ENCODE results near the gene CACNG5.

CACNG5 gene, protein sequence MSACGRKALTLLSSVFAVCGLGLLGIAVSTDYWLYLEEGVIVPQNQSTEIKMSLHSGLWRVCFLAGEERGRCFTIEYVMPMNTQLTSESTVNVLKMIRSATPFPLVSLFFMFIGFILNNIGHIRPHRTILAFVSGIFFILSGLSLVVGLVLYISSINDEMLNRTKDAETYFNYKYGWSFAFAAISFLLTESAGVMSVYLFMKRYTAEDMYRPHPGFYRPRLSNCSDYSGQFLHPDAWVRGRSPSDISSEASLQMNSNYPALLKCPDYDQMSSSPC

DNA sequence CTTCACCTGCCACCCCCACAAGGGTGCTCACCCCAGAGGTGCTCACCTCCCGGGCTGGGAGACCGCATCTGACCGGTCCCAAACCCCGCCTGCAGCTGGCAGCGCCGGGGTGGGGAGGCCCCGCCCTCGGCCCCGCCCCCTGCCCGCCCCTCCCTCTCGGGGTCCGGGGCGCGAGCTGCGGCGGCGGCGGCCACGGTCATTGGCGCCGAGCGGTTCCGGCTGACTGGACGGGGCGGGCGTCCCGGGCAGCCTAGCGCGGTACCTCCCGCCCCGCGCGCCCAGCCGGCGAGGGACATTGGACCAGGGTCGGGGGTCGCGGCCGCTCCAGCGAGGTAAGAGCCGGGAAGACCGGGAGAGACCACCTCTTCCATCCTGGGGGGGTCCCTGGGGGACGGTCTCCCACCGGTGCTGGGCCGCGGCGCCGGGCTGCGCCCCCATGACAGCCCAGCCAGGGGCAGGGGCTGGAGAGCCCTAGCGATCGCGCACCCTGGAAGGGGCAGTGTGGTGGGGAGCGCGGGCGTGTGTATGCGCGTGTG lies at the start of gene CACNG5:
TSS of gene CACNG5 (plus strand) at position 199 of the 536 bp plus-strand sequence. CDS start 42,216 bp downstream, outside the sequence.
- DNase-seq = no peak

DNA sequence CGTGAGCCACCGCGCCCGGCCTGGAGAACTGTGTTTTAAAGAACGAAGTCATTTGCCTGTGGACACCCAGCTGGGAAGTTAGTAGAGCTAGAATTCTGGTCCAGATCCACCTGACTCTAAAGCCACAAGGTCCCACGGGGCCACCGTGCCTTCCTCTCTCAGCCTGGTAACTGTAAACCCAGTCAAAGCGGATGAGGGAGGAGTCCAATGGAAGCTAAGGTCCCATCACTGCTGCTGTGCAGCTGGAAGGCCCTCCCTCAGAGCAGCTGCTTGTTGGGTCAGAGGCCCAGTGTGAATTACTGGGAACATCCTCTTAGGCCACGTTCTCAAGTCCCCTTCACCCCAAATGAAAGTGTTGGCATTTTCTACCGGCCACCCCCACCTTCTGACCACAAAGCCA lies 48.8 kb upstream of the CACNG5 start:
- no peak for DNase-seq

DNA sequence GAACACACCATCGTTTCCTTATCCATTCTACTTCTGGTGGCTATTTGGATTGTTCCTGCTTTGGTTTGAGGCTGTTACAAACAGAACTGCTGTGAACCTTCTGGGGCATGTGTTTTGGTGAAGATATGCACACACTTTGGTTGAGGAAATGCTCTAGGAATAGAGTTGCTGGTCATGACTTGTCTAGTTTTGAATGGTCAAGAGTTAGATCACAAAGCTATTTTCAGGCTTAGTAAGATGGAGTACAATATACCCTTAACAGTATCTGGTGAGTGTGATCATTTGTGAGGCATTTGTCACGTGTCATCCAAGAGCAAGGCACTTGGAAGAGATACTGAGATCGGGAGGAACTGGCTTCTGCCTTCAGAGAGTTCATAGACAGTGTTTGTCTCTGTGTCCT lies 47.0 kb upstream of the CACNG5 start:
- no peak for DNase-seq

DNA sequence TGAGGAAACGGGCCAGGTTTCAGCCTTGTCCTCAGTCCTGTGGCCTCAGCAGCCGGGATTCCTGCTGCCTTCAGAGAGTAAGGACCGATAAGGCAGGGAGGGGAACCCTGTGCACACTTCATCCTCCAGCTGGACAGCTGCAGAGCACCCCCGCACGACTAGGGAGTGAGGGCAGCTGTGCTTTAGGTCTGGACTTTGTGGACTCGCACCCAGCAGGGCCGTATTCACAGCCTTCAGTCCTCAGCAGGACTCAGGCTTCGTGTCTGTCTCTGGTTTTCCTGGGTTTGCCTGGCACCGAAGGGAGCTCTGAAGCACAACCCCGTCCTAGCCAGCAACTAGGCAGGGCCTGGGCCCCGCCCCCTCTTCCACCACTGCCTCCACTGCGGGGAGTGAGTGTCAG lies 45.8 kb upstream of the CACNG5 start:
- DNase-seq = no peak

DNA sequence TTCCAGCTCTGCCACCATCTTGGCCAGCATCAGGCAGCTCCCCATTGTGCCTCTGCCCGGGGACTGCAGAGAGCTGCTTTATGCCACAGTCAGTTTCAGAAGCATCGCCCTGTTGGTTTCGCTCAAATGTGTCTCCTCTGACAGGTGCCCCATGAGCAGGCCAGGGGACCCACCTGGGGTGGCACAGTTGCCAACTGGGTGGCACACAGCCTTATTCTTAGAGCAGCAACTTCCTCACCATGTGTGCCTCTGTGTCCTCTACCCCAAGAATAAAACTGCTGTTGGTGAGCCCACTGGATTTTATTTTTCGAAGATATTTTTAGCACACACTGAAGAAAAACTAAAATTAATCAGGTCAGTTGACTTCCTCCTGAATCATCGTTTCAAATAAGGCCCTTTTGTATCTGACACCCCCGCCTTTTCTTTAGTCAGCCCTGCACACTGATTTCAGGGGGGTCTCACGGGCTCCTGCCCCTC lies 44.9 kb upstream of the CACNG5 start:
- no peak for DNase-seq

DNA sequence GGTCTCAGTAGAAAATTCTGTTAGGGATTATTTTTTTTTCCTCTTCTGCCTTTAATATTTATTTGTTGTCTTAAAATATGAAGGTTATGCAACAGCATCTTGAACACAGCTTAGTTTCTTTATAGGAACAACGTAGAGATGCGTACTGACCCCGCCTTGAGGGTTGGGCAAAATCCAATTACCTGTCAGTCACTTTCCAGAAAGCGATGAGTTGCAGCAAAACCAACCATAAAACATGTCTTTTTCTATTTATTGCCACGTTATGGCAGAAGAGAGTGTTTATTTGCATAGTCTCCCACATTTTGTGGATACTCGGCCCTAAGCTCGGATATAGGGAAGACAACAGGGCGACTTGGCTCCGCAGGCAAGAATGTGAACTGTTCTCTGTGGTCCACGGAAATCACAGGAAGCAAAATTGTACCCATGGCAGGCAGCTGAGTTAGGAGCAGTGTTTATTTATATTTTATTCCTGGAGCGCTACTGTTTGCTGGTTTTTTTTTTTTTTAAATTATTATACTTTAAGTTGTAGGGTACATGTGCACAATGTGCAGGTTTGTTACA lies 44.3 kb upstream of the CACNG5 start:
- DNase-seq = no peak

DNA sequence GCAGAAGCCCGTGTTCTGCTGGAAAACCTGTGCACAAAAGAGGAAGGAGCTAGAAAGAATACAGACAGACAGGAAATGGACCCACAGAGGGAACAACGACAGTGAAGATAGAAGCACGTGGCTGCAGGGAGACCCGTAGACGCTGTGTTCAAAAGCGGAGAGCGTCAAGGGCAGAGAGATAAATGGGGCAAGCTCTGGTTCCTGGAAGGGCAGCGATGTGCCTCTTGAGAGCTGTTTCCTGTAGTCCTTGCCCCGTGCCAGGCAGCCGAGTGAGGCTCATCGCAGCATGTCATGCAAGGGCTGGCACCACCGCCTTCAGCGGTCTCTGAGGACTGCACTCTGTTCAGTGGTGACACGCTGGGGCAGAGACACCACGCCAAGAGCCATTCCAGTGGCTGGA lies 43.6 kb upstream of the CACNG5 start:
- DNase-seq = no peak

DNA sequence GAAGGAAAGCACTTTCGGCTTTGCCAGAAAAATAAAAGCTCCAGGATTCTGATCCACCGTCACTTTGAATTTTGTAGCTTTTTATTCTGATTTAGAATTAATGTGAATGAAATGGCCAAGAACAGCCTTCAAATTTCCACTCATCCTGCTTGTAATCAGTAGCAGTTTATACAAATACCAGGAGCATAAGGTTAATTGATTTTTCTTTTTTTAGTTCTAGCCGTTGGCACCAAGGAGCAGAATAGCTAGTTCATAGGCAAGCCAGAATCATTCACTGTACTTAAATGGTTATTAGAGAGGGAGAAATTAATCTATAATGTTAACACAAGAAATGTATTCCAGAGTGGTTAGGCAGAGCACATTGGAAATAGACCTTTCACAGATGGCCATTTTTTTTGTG lies 41.1 kb upstream of the CACNG5 start:
- DNase-seq = no peak

DNA sequence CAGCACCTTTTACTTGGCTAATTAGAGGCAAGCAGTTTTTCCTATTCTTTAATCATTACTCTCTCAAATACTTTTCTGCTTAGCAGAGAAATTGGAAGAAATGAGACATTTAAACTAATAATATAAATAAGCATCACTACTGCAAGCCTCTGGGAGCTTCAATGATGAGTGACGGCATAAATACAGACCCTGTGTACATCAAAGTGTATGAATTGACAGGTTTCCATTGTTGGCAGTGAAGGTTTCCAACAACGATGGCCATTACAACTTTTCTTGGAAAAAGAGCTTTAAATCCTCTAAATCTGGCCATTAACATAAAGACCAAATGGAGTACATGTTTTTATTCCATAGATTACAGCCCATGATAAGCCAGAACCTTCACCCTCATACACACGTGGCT lies 39.4 kb upstream of the CACNG5 start:
- no peak for DNase-seq

DNA sequence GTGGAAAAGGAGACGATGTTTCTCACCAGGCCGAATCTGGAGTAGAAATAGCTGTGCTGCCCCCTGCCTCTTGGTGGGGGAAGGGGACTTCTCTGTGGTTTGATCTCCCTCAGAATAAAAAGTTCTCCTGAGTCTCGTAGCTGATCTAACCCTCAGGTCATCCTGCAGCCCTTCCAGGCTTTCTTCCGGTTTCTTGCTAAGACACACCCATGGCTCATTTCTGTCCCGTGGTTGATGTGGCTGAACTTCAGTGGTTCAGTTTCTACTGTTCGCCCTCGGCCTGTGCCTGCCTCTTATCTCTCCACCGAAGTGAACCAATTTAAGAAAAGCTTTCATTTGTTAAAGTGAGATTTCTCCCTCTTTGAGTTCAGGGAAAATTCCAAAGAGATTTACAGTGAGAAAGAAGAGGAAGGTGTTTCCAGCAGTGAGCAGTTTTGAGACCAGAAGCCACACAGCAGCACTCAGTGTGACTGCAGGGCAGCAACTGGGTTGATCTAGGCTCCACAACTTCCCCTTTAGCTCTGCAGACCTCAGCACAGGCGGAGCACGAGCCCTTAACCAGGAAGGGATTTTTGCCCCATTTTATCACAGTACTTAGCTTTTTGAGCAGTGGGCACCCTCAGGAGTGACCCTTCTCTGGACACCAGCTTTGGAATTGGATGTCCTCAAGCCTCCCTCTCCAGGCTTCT lies 34.9 kb upstream of the CACNG5 start:
- no peak for DNase-seq

DNA sequence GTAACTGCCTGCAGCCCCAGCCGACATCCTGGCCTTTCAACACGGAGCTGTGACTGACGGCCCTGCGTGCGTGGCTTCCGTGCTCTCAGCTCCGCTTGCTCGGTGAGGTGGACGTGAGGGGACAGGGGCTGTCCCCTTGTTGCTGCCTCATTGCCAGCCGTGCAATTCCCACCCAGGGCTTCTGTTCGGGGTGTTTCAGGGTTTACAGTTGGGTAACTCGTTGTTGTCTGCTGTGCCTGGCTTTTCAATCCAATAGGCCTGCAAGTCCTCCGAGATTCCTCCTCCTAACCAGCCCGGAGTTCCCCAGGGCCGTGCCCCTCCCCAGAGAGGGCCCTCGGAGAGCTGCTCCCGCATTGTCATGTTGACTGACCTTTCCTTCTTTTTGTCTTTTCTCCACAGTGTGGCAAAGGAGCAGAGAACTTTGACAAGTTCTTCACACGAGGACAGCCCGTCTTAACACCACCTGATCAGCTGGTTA lies 31.4 kb upstream of the CACNG5 start:
- no peak for DNase-seq

DNA sequence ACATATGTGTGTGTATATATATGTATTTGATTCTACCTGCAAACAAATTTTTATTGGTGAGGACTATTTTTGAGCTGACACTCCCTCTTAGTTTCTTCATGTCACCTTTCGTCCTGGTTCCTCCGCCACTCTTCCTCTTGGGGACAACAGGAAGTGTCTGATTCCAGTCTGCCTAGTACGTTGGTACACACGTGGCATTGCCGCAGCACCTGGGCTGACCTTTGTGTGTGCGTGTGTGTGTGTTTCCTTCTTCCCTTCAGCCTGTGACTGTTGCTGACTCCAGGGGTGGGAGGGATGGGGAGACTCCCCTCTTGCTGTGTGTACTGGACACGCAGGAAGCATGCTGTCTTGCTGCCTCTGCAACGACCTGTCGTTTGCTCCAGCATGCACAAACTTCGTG lies 29.4 kb upstream of the CACNG5 start:
- DNase-seq = no peak

DNA sequence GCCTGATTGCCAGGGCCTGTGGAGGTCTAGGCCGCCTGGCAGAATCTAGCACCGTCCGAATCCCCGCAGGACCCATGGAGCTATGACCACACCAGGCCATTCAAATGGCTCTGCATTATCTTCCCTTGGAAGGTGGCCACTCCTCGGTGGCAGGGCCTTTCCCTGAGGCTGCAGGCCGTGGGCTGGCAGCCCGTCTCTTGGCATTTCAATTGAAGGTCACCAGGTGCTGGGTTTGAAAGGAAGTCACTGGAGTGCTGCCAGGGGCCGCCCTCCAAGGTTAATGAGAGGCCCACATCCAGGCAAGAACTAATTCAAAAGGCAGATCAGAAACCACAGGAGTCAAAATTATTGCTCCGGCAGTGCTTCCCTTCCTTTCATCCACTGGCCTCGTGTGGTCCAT lies 27.7 kb upstream of the CACNG5 start:
- no peak for DNase-seq

DNA sequence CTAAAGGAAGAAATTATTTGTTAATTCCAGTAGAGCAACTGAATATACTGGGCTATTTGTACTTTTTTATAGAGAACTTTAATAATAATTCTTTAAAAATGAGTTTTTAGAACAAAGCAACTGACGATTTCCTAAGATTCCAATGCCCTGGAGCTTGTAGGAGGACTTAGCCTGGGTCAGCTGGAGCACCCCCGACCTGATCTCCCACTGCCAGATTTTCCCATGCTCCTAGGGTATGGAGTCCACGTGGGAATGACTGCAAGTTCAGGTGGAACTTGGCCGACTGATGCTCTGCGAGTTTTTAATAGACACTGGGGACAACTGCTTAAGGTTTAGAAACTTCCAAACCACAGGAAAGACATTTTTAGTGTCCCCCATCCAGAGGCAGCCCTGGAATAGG lies 25.5 kb upstream of the CACNG5 start:
- no peak for DNase-seq

DNA sequence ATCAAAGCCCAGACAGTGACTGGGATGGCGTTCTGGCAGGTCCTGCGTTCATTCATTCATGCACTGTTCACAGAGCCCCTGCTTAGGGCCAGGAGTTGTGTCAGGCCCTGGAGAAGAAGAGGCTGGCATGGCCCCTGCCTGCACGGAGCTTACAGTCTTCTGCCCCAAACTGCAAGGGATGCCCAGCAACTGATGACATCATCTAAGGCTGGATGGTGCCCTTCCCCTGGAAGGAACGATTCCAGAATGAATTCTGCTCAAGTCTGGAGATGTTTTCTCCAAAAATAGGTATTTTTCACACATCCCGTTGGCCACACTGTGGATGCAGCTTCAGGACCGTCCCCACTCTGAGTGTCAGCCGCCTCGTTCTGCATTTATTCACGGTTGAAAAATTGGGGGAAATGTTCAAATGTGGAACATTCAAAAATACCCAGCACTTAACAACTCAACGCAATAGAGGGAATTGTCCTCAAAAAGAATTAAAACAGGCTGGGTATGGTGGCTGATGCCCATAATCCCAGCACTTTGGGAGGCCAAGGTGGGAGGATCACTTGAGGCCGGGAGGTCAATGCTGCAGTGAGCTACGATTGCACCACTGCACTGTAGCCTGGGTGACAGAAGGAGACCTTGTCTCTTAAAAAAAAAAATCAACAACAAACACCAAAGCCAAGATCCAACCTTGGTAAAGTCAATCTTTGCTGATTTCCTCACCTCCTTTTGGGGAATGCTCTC lies 23.8 kb upstream of the CACNG5 start:
- no peak for DNase-seq

DNA sequence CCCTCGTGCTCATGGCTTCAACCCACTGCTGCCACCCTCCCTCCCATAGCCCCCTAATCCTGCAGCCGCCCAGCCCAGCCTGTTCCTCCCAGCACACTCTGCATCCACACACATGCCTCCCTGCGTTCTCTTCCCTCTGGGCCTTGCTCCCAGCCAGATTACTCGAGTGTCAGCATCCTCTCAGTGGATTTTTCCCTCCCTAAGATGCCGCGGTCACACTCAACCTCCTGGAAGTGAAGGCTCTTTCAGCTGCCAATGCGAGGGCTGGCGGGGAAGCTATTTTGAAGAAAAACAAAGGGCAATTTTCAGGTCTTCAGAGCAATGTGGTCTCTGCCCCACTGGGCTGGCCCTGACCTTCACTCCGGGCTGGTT lies 23.2 kb upstream of the CACNG5 start:
- no peak for DNase-seq

DNA sequence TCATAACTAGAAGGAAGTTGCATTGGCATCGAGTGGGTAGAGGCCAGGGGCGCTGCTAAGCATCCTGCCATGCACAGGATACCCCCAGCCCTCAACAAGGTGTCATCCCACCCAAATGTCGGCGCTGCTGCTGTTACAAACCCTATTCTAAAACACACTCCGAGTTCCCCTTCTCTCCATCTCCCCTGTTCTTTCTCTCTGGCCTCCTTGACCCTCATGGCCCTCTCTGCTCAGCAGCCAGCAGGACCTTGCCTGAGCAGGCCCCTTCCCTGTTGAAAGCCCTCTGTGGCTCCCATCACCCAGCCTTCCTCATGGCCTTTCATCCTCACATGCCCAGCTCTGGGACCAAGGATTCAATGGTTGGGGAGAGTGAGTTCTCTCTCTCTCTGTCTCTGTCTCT lies 22.3 kb upstream of the CACNG5 start:
- DNase-seq = no peak

DNA sequence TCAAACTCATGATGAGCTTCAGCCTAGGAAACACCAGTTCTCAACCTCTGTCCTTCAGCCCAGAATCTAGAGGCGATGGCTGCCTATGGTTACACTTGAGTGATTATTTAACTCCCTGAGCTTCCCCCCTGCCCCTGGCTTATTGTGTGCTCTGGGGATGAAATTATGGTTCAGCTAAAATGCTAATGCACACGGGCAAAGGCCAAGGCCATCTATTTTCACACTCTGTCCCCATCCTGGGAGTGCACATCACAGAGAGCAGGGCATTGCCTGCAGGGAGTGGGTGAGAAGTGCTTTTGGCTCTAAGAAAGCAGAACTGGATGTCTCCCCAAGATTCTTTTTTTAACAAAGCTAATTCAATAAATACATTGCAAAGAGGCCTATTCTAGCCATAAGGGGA lies 21.6 kb upstream of the CACNG5 start:
- DNase-seq = no peak

DNA sequence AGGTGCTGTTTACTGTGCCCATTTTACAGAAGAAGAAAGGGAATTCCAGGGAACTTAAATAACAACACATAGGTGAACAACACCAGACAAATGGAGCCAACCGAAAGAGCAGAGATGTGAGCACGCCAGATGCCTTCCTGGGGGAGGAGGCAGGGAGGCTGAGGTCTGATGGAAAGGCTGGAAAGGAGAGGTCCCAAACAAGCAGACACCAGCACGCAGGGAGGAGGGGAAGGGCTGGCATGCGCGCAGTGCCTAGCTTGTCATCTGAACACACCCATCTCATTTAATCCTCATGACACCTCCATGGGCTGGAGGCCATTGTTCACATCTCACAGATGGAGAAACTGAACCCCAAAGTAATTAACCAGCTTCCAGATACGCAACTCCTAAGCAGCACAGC lies 20.9 kb upstream of the CACNG5 start:
- no peak for DNase-seq

DNA sequence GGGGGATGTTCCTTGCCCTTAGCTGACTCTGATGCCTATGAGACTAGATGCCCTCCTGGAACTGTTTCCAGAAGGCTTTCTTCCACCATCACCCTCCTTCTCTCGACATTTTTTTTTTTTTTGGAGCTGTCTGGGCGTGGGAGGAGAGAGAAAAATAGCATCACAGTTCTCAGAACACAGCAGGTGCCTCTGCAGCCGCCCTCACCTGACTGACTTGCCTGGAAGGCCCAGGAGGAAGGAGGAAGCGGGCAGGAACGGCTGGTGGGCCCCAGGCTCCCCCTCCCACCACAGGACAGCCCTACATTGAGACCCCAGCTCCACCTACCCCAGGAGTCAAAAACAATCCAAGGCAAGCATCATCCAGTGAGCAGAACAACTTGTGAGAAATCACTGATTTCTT lies 20.3 kb upstream of the CACNG5 start:
- DNase-seq = no peak

DNA sequence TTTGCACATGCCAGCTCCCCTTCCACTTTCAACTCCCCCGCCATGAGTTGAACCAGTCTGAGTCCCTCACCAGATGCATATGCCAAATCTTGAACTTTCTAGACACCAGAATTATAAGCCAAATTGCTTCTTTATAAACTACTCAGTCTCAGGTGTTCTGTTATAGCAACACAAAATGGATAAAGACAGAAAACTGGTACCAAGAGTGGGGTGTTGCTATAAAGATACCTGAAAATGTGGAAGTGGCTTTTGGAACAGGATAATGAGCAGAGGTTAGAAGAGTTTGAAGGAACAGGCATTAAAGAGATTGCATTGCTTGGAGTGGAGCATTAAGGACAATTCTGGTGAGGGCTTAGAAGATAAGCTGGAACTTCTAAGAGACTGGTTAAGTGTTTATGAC lies 17.2 kb upstream of the CACNG5 start:
- DNase-seq = no peak

DNA sequence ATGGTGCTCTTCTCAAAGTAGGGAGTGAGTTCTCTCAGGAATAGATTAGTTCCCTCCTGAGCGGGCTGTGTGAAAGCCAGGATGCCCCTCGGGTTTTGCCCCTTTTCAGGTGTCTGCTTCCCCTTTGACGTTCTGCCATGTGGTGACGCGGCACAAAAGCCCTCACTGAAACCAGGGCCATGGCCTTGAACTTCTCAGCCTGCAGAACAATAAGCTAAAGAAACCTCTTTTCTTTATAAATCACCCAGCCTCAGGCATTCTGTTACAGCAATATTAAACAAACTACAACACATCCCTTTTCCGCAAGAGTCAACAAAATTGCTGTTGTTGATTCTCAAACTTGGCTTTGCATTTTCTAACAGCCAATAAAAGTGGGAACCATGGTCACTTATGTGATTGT lies 15.5 kb upstream of the CACNG5 start:
- DNase-seq = no peak

DNA sequence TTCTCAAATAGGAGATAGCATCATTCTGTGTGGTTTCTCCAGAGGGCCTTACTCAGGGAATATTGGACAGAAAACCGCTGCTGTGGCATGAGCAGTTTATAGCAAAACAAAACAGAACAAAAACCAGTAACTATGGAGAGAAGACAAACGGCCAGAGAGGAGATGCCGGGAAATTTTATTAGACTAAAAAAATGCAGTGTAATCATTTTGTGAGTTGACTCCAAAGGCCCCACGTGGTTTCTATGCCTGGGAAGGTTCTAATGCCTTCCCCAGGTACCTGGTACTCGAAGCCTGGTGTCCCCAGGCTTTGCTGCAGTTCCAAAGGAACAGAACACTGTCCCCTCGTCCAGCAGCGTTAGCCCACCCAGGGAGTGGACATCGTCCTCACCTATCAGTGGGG lies 12.9 kb upstream of the CACNG5 start:
- DNase-seq = no peak
